A549 (cell line): Measurements from ENCODE around the gene RMRP. TPM values are rescaled to one million over a fixed set of nuclear protein-coding genes. Genes with fewer than 3 reads are reported as not detected.
"Not testable (repeated sequence)": the region's sequence is repeated elsewhere in the genome, so short reads cannot be mapped to it uniquely, and the experiment has no call there.

ENCODE experiments used
- ATAC-seq, 2 experiments: fragments of 200-7000 bp in 1 of 2; fragments of >200 bp in 1 of 2; cut with Nextera tagmentation in 1 of 2; cut with Tn5 transposase in 1 of 2; 3 replicates each; pipeline versions ENCODE4 v1.8.0 to v1.9.1; 2018 to 2020; ENCODE audit warnings: mild to moderate bottlenecking in 1 of 2, moderate library complexity in 1 of 2
- CTCF ChIA-PET: fragments of 300-600 bp; sonication (Branson Sonifier 250); formaldehyde crosslinking; extraction: SDS; loops from one replicate; lab custom pipeline; 2021; ENCODE audit warnings: antibody characterized with exemption, inconsistent platforms; lab: Yijun Ruan, JAX
- POLR2A ChIA-PET: fragments of 350-600 bp; formaldehyde crosslinking; extraction: SDS; loops from one replicate; lab custom pipeline; 2021; ENCODE audit warnings: antibody characterized with exemption, inconsistent platforms; lab: Yijun Ruan, JAX
- DNase-seq, 2 experiments: peaks; one replicate each; pipeline versions ENCODE4 v3.0.0 to v3.0.0-alpha.2; 2011 to 2016; ENCODE audit warnings: low read depth in 1 of 2, low spot score in 1 of 2
- FAIRE-seq: peaks from 2 replicates; lab custom pipeline; 2011; peaks lifted over from hg19 to GRCh38; lab: Jason Lieb, UNC
- H3K27ac ChIP-seq, 2 experiments: fragments of >200 bp; sonication (Bioruptor Twin); formaldehyde crosslinking; 3 replicates each; pipeline ENCODE4 v1.5.1; 2016 to 2017
- H3K4me1 ChIP-seq: fragments of >200 bp; sonication (Bioruptor Twin); formaldehyde crosslinking; 3 replicates; pipeline ENCODE4 v1.6.1; 2016
- H3K4me2 ChIP-seq: fragments of >200 bp; sonication (Bioruptor Twin); formaldehyde crosslinking; 3 replicates; pipeline ENCODE4 v1.6.1; 2016
- H3K4me3 ChIP-seq: fragments of >200 bp; sonication (Bioruptor Twin); formaldehyde crosslinking; 3 replicates; pipeline ENCODE4 v1.5.1; 2016
- H3K9me3 ChIP-seq: fragments of >200 bp; sonication (Bioruptor Twin); formaldehyde crosslinking; 3 replicates; pipeline ENCODE4 v1.6.1; 2016
- FOSL2 ChIP-seq, 2 experiments: fragments of 450-650 bp in 1 of 2; fragments of >200 bp in 1 of 2; sonication (Bioruptor Twin) in 1 of 2; formaldehyde crosslinking; IDR thresholded peaks; 2 replicates each; pipeline versions ENCODE4 v1.5.0 to v1.6.1; 2016 to 2020; ENCODE audit warnings: mild to moderate bottlenecking in 1 of 2, moderate library complexity in 1 of 2
- JUNB ChIP-seq: fragments of >200 bp; sonication (Bioruptor Twin); formaldehyde crosslinking; IDR thresholded peaks from 2 replicates; pipeline ENCODE4 v1.6.1; 2016
- MAFK ChIP-seq: fragments of 450-650 bp; IDR thresholded peaks from 2 replicates; pipeline ENCODE4 v1.6.1; 2014; ENCODE audit not compliant: partially characterized antibody
- MAZ ChIP-seq: fragments of 150-350 bp; IDR thresholded peaks from 2 replicates; pipeline ENCODE4 v1.6.1; 2014; ENCODE audit warnings: antibody characterized with exemption, low read depth, low read length, borderline replicate concordance
- NFE2L2 ChIP-seq: fragments of 150-350 bp; conservative IDR thresholded peaks from 2 replicates; pipeline ENCODE4 v1.6.1; 2014; ENCODE audit warnings: low read length
- POLR2AphosphoS2 ChIP-seq: conservative IDR thresholded peaks from 2 replicates; pipeline ENCODE4 v1.6.1; 2012; ENCODE audit warnings: low read length, improper control_type of control experiment, inconsistent platforms
- RARB ChIP-seq: fragments of 250-450 bp; sonication (Bioruptor Pico); IDR thresholded peaks from 2 replicates; pipeline ENCODE4 v1.8.0; 2021; ENCODE audit warnings: mild to moderate bottlenecking, moderate library complexity
- RFX5 ChIP-seq: fragments of 450-650 bp; IDR thresholded peaks from 2 replicates; pipeline ENCODE4 v1.7.1; 2014; ENCODE audit warnings: antibody characterized with exemption, mild to moderate bottlenecking, moderate library complexity
- WGBS: methylation state at CpG from one replicate; pipeline ENCODE4 v1.1.6; 2017; ENCODE audit errors: missing lambda C conversion rate; 5-methylcytosine and 5-hydroxymethylcytosine counted together
- polyA plus RNA-seq, 4 experiments: library from polyadenylated mRNA; depleted of rRNA in 3 of 4; stranded (reverse); fragments of >200 nt; fragmentation: RNase III in 1 of 4; extraction: RNeasy Plus Mini Kit Qiagen cat#74134 plus additional on column Dnase treatment in 1 of 4; gene quantifications; 2 replicates in 3 of 4; 3 replicates in 1 of 4; pipeline ENCODE4 v1.2.3, GENCODE V29; 2011 to 2017
- TF ChIP-seq, protein P1 (sequence below): fragments of 250-450 bp; sonication (Bioruptor Pico); IDR thresholded peaks from 2 replicates; pipeline ENCODE4 v1.5.0; 2020; ENCODE audit warnings: low read depth, mild to moderate bottlenecking, moderate library complexity
- TF ChIP-seq, protein P2 (sequence below): fragments of 450-650 bp; IDR thresholded peaks from 2 replicates; pipeline ENCODE4 v1.6.1; 2014; ENCODE audit warnings: antibody characterized with exemption

Gene RMRP
- polyA plus RNA-seq, 2 of the 4 experiments (the other 2 are of a cell fraction): 80.2 TPM; not detected in 1

DNA sequence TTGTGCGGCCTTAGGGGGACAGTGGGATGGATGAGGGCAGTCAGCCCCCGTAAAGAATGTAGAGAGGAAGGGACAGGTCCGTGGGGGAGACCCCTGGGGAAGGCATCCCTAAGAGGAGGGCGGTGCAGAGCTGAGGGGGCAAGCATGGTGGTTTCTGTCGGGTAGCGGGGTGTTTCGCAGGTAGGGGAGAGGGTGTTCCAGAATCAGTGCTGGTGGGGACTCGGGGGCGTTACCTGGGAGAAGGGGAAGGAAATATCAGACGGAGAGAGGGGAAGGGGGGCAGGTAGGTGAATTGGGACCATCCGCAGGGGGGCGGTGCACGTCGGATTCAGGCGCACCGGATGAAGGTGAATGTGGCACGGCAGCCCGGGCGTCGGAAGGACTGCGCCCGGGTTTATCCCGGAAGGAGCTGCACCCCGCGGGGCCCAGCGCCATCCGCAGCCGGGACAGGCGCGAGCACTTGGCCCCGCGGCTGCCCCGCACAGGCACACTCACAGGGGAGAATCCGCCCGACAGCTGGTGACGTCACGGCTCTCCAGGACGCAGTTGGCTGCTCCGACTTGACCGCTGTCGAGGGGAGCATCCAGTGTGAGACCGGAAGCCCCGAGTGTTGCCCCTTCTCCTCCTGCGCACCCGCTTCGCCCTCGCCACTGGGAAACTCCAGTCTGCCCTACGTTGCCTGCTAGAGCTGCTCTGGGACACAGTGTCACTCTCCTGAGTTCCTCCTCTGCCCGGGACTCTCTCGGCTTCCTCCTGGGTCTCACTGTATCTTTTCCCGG is 40.9 kb downstream of the RMRP start:
- ATAC-seq (peak in 1 of 2 experiments; percentile 52; a peak in 3 of 6 replicates), FAIRE-seq (no peak), DNase-seq (no peak)
- Histone ChIP-seq H3K4me1 (no peaks in the 10 kb centered on the region), H3K27ac (no peak overlapping the region), H3K4me3 (no peak overlapping the region), H3K4me2 (peak overlapping the region; percentile 12; the same call in 1 of the 3 replicates), H3K9me3 (no peaks in the 10 kb centered on the region)
- ChIA-PET CTCF (interaction anchor here (0.7 to 1.4 kb wide), 3 partner anchors 13 to 385 kb away, joined by 3 to 4 read pairs (median 4); no protein-coding TSS in a partner anchor), POLR2A (no interaction called here)
- TF ChIP-seq RFX5 (peak; percentile 94), FOSL2 (IDR thresholded peaks at IDR 0.05) (no peak), FOSL2 (CRISPR knock-in tag; IDR thresholded peaks at IDR 0.05) (no peak)
- 56% methylated on average over 49 of the region's 51 CpGs for WGBS

DNA sequence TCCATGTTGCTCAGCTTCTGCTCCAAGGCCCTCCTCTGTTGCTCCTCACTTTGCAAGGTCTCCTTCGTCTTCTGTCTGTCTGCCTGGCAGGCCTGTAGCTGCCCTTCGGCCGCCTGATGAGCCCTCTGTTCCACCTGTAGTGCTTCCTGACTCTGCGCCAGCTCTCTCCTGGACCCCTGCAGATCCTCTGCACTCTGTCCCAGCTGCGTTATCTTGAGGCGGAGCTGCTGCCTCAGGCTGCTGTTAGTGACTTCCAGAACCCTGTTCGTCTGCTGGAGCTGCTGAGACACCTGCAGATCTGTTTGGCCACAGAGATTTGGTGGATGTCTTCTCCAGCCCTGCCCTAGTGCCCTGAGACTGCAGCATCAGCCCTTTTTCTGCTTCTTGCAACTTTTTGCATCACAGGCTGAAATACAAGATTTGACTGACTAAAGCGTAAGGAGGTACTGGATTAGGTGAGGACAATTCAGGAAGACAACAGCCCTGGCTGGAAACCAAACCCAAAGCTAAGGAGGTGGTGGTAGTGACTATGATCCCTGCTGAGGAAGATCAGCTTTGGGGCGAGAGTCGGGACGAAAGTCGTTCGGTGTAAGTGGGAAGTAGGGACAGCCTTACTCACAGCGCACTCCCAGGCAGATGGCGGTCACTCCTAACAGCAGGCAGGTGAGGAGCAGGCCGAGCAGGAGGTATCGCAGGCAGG is 41.7 kb downstream of the RMRP start:
- no peaks in the 10 kb centered on the region for H3K4me1 ChIP-seq
- no peaks in the 10 kb centered on the region for H3K9me3 ChIP-seq
- ATAC-seq: no peak
- FAIRE-seq: no peak
- no peak overlapping the region for H3K4me2 ChIP-seq
- no peak overlapping the region for H3K4me3 ChIP-seq
- ChIA-PET CTCF (interaction anchor here (0.7 to 2.2 kb wide), 7 partner anchors 9 to 384 kb away, joined by 3 to 6 read pairs (median 4); no protein-coding TSS in a partner anchor), POLR2A (no interaction called here)
- no peak for DNase-seq
- H3K27ac ChIP-seq: no peak overlapping the region
- TF ChIP-seq JUNB (no peak), NFE2L2 (no peak), RARB (CRISPR knock-in tag) (no peak), MAZ (no peak), POLR2AphosphoS2 (no peak)
- TF ChIP-seq, protein P1, sequence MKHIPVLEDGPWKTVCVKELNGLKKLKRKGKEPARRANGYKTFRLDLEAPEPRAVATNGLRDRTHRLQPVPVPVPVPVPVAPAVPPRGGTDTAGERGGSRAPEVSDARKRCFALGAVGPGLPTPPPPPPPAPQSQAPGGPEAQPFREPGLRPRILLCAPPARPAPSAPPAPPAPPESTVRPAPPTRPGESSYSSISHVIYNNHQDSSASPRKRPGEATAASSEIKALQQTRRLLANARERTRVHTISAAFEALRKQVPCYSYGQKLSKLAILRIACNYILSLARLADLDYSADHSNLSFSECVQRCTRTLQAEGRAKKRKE (CRISPR knock-in tag): no peak
- 85% methylated on average over 17 of the region's 17 CpGs for WGBS

DNA sequence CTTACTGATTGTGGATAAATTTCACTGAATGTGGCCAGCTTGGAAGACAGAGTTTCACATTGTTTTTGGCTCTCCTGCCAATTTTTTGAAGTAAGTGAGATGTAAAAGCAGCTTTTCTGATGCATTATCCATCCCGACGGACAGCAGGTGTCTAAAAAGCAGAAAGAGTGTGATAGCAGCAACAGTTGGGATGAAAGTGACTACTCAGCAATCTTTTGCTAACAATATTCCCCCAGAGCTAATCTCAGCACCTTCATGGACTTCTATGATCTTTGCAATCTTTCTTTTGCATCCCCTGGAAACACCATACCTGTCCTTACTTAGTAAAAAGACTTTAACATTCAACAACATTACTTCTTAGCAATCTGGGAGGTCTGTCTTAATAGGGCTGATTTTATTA is 45.0 kb downstream of the RMRP start:
- no peak for ATAC-seq
- Histone ChIP-seq H3K9me3 (no peaks in the 10 kb centered on the region), H3K4me3 (no peak overlapping the region)
- TF ChIP-seq MAFK: peak; percentile 78
- TF ChIP-seq, protein P2, sequence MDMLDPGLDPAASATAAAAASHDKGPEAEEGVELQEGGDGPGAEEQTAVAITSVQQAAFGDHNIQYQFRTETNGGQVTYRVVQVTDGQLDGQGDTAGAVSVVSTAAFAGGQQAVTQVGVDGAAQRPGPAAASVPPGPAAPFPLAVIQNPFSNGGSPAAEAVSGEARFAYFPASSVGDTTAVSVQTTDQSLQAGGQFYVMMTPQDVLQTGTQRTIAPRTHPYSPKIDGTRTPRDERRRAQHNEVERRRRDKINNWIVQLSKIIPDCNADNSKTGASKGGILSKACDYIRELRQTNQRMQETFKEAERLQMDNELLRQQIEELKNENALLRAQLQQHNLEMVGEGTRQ: no peak
- TF ChIP-seq, all 56 proteins: peak for 1
- WGBS: 91% methylated on average over 2 of the region's 2 CpGs
- no peak overlapping the region for H3K4me2 ChIP-seq
- DNase-seq (no peak), FAIRE-seq (no peak)
- H3K4me1 ChIP-seq: no peaks in the 10 kb centered on the region
- ChIA-PET CTCF (interaction anchor here (0.5 to 3.3 kb wide), 9 partner anchors 12 to 136 kb away, joined by 3 to 30 read pairs (median 3); no protein-coding TSS in a partner anchor), POLR2A (interaction anchor here (0.9 kb wide), 1 partner anchor 9 kb away, joined by 3 read pairs; no protein-coding TSS in a partner anchor)
- no peak overlapping the region for H3K27ac ChIP-seq

DNA sequence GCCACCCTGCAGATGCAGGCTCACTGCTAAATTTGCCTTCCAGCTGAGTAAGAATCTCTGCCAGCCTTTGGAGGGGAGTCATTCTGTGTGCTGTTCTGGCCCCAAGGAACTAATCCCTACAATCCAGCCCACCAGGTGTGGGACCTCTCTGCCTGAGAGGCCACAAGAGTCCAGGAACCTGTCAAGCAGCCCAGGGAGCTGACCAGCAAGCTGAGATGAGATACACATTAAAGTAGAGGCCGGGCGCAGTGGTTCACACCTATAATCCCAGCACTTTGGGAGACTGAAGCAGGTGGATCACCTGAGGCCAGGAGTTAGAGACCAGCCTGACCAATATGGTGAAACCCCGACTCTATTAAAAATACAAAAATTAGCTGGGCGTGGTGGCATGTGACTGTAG is 45.8 kb downstream of the RMRP start:
- not testable (repeated sequence) for H3K27ac ChIP-seq, FAIRE-seq
- CTCF ChIA-PET: interaction anchor here (0.6 to 4.2 kb wide), 15 partner anchors 8 to 178 kb away, joined by 3 to 30 read pairs (median 6); partner anchors contain the start of genes CCDC107 and RMRP

More for the DNA sequence above, 45.8 kb downstream of the RMRP start:
- H3K4me2 ChIP-seq, DNase-seq, H3K4me1 ChIP-seq, H3K9me3 ChIP-seq, ATAC-seq, H3K4me3 ChIP-seq: not testable (repeated sequence)
- WGBS: 84% methylated on average over 4 of the region's 4 CpGs
- POLR2A ChIA-PET: interaction anchor here (0.9 kb wide), 1 partner anchor 8 kb away, joined by 3 read pairs; no protein-coding TSS in a partner anchor
